ENCODE results near the gene MT1M.

DNA sequence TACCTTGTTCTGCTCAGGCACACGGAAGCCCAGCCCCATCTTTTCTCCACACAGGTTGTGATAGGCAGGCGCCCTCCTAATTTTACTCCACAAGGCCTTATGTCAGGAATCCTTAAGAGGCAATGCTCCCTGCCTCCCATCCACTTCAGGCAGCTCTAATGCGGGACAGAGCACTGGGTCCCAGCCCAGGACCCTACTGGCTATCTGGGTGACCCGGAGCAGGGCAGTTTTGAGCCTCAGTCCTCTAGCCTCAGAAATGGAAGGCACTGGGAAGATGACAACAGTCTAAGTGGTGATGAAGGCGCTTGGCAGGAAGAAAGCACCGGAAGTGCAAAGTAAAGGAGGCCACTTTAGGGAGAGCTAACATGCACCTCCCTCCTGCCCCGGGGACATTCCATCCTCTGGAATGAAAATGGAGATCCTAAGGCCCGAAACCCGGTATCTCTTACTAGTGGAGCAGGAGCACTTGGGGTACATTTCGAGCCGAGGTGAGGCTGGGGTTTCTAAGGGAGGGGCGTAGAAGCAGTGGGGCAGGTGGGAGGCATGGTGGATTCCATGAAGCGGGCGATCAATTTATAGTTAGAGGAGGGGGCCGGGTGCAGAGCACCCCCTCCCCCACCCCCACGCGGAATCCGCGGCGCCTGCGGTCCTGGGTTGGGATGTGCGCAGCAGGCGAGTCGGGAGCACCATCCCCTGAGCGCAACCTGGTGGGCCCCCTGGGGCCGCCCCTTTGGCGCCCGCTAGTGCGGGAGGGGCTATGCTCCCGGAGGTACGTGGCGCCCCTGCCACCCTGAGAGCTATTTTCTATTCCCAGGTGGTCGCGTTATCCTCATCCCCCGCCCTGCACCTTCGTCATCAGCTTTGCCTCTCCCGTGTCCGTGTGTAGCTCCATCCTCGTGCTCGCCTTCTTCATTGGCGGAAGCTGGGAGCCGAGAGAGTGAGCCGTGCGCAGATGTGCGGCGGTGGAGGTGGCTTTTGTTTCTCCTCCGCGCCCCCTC, 30.2 kb downstream of the MT1M start:
- no peak for TF ChIP-seq ZNF132 (tag by site-specific recombination; IDR thresholded peaks at IDR 0.05; ENCODE audit: borderline replicate concordance)
- TF ChIP-seq, protein P1, sequence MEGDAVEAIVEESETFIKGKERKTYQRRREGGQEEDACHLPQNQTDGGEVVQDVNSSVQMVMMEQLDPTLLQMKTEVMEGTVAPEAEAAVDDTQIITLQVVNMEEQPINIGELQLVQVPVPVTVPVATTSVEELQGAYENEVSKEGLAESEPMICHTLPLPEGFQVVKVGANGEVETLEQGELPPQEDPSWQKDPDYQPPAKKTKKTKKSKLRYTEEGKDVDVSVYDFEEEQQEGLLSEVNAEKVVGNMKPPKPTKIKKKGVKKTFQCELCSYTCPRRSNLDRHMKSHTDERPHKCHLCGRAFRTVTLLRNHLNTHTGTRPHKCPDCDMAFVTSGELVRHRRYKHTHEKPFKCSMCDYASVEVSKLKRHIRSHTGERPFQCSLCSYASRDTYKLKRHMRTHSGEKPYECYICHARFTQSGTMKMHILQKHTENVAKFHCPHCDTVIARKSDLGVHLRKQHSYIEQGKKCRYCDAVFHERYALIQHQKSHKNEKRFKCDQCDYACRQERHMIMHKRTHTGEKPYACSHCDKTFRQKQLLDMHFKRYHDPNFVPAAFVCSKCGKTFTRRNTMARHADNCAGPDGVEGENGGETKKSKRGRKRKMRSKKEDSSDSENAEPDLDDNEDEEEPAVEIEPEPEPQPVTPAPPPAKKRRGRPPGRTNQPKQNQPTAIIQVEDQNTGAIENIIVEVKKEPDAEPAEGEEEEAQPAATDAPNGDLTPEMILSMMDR (tag by site-specific recombination; IDR thresholded peaks at IDR 0.05) = no peak
- no peak for TF ChIP-seq GLIS2 (tag by site-specific recombination; IDR thresholded peaks at IDR 0.05)
- TF ChIP-seq, protein P2, sequence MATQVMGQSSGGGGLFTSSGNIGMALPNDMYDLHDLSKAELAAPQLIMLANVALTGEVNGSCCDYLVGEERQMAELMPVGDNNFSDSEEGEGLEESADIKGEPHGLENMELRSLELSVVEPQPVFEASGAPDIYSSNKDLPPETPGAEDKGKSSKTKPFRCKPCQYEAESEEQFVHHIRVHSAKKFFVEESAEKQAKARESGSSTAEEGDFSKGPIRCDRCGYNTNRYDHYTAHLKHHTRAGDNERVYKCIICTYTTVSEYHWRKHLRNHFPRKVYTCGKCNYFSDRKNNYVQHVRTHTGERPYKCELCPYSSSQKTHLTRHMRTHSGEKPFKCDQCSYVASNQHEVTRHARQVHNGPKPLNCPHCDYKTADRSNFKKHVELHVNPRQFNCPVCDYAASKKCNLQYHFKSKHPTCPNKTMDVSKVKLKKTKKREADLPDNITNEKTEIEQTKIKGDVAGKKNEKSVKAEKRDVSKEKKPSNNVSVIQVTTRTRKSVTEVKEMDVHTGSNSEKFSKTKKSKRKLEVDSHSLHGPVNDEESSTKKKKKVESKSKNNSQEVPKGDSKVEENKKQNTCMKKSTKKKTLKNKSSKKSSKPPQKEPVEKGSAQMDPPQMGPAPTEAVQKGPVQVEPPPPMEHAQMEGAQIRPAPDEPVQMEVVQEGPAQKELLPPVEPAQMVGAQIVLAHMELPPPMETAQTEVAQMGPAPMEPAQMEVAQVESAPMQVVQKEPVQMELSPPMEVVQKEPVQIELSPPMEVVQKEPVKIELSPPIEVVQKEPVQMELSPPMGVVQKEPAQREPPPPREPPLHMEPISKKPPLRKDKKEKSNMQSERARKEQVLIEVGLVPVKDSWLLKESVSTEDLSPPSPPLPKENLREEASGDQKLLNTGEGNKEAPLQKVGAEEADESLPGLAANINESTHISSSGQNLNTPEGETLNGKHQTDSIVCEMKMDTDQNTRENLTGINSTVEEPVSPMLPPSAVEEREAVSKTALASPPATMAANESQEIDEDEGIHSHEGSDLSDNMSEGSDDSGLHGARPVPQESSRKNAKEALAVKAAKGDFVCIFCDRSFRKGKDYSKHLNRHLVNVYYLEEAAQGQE (tag by site-specific recombination; IDR thresholded peaks at IDR 0.05) = no peak
- TF ChIP-seq, protein P3, sequence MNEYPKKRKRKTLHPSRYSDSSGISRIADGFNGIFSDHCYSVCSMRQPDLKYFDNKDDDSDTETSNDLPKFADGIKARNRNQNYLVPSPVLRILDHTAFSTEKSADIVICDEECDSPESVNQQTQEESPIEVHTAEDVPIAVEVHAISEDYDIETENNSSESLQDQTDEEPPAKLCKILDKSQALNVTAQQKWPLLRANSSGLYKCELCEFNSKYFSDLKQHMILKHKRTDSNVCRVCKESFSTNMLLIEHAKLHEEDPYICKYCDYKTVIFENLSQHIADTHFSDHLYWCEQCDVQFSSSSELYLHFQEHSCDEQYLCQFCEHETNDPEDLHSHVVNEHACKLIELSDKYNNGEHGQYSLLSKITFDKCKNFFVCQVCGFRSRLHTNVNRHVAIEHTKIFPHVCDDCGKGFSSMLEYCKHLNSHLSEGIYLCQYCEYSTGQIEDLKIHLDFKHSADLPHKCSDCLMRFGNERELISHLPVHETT (tag by site-specific recombination; IDR thresholded peaks at IDR 0.05) = no peak
- TF ChIP-seq ZNF292 (tag by site-specific recombination; IDR thresholded peaks at IDR 0.05; ENCODE audit: borderline replicate concordance, low read depth) = no peak
- TF ChIP-seq HOXA7 (CRISPR knock-in tag; IDR thresholded peaks at IDR 0.05; ENCODE audit: borderline replicate concordance) = no peak
- TF ChIP-seq, protein P4, sequence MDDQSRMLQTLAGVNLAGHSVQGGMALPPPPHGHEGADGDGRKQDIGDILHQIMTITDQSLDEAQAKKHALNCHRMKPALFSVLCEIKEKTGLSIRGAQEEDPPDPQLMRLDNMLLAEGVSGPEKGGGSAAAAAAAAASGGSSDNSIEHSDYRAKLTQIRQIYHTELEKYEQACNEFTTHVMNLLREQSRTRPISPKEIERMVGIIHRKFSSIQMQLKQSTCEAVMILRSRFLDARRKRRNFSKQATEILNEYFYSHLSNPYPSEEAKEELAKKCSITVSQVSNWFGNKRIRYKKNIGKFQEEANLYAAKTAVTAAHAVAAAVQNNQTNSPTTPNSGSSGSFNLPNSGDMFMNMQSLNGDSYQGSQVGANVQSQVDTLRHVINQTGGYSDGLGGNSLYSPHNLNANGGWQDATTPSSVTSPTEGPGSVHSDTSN (CRISPR knock-in tag; IDR thresholded peaks at IDR 0.05) = no peak
- TF ChIP-seq, protein P5, sequence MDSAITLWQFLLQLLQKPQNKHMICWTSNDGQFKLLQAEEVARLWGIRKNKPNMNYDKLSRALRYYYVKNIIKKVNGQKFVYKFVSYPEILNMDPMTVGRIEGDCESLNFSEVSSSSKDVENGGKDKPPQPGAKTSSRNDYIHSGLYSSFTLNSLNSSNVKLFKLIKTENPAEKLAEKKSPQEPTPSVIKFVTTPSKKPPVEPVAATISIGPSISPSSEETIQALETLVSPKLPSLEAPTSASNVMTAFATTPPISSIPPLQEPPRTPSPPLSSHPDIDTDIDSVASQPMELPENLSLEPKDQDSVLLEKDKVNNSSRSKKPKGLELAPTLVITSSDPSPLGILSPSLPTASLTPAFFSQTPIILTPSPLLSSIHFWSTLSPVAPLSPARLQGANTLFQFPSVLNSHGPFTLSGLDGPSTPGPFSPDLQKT (IDR thresholded peaks at IDR 0.05; ENCODE audit: borderline replicate concordance, low read depth, low read length) = no peak
- TF ChIP-seq, protein P6, sequence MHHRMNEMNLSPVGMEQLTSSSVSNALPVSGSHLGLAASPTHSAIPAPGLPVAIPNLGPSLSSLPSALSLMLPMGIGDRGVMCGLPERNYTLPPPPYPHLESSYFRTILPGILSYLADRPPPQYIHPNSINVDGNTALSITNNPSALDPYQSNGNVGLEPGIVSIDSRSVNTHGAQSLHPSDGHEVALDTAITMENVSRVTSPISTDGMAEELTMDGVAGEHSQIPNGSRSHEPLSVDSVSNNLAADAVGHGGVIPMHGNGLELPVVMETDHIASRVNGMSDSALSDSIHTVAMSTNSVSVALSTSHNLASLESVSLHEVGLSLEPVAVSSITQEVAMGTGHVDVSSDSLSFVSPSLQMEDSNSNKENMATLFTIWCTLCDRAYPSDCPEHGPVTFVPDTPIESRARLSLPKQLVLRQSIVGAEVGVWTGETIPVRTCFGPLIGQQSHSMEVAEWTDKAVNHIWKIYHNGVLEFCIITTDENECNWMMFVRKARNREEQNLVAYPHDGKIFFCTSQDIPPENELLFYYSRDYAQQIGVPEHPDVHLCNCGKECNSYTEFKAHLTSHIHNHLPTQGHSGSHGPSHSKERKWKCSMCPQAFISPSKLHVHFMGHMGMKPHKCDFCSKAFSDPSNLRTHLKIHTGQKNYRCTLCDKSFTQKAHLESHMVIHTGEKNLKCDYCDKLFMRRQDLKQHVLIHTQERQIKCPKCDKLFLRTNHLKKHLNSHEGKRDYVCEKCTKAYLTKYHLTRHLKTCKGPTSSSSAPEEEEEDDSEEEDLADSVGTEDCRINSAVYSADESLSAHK (tag by site-specific recombination; IDR thresholded peaks at IDR 0.05) = no peak
- TF ChIP-seq ZNF624 (tag by site-specific recombination; IDR thresholded peaks at IDR 0.05) = no peak
- TF ChIP-seq ZNF677 (tag by site-specific recombination; IDR thresholded peaks at IDR 0.05) = no peak
- no peak for TF ChIP-seq ZNF776 (tag by site-specific recombination; IDR thresholded peaks at IDR 0.05; ENCODE audit: borderline replicate concordance)
- TF ChIP-seq, protein P7, sequence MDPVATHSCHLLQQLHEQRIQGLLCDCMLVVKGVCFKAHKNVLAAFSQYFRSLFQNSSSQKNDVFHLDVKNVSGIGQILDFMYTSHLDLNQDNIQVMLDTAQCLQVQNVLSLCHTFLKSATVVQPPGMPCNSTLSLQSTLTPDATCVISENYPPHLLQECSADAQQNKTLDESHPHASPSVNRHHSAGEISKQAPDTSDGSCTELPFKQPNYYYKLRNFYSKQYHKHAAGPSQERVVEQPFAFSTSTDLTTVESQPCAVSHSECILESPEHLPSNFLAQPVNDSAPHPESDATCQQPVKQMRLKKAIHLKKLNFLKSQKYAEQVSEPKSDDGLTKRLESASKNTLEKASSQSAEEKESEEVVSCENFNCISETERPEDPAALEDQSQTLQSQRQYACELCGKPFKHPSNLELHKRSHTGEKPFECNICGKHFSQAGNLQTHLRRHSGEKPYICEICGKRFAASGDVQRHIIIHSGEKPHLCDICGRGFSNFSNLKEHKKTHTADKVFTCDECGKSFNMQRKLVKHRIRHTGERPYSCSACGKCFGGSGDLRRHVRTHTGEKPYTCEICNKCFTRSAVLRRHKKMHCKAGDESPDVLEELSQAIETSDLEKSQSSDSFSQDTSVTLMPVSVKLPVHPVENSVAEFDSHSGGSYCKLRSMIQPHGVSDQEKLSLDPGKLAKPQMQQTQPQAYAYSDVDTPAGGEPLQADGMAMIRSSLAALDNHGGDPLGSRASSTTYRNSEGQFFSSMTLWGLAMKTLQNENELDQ (tag by site-specific recombination; IDR thresholded peaks at IDR 0.05; ENCODE audit: low read depth) = no peak
